GM21447 (cell line): ENCODE results near the gene ATG16L2.

ENCODE experiments used
- ATAC-seq: cut with Tn5 transposase; IDR thresholded peaks from one replicate; pipeline ENCODE4 v1.9.1; 2021; ENCODE audit not compliant: unreplicated experiment

The ATG16L2 gene

GRCh38 chr11:72814286-72815109 is at the start of gene ATG16L2:
Gene ATG16L2, plus strand, starts transcription at chr11:72814411. Its CDS starts 35 bp downstream, at chr11:72814446.
- peak; percentile 43 for ATAC-seq

- ATAC-seq, result no peak
These were observed 49.7 kb upstream of the ATG16L2 start for GRCh38 chr11:72764503-72764902.

GRCh38 chr11:72766152-72766902 is 47.9 kb upstream of the ATG16L2 start:
- no peak for ATAC-seq

- no peak for ATAC-seq
These were observed 46.8 kb upstream of the ATG16L2 start for GRCh38 chr11:72767203-72768062.

- no peak for ATAC-seq
These were observed 45.6 kb upstream of the ATG16L2 start for GRCh38 chr11:72768581-72768980.

- no peak for ATAC-seq
These were observed 44.5 kb upstream of the ATG16L2 start for GRCh38 chr11:72769680-72770079.

GRCh38 chr11:72770799-72771198 is 43.4 kb upstream of the ATG16L2 start:
- no peak for ATAC-seq

GRCh38 chr11:72771507-72771906 is 42.7 kb upstream of the ATG16L2 start:
- no peak for ATAC-seq

GRCh38 chr11:72772059-72772458 is 42.2 kb upstream of the ATG16L2 start:
- ATAC-seq, result no peak

GRCh38 chr11:72773291-72773690 is 40.9 kb upstream of the ATG16L2 start:
- no peak for ATAC-seq

- ATAC-seq, result no peak
These were observed 40.5 kb upstream of the ATG16L2 start for GRCh38 chr11:72773696-72774095.

GRCh38 chr11:72774499-72774898 is 39.7 kb upstream of the ATG16L2 start:
- no peak for ATAC-seq

GRCh38 chr11:72775288-72776110 is 38.7 kb upstream of the ATG16L2 start:
- no peak for ATAC-seq

GRCh38 chr11:72776117-72776843 is 37.9 kb upstream of the ATG16L2 start:
- no peak for ATAC-seq

- ATAC-seq, result no peak
These were observed 37.1 kb upstream of the ATG16L2 start for GRCh38 chr11:72776844-72777754.

GRCh38 chr11:72777755-72778278 is 36.4 kb upstream of the ATG16L2 start:
- no peak for ATAC-seq

GRCh38 chr11:72778535-72779494 is 35.4 kb upstream of the ATG16L2 start:
- ATAC-seq, result no peak
